HG03378 (cell line): ENCODE results near the gene POU2F2.

Experiments used
- ATAC-seq: cut with Tn5 transposase; IDR thresholded peaks from one replicate; pipeline ENCODE4 v1.9.1; 2021; ENCODE audit warnings: mild to moderate bottlenecking, moderate library complexity; ENCODE audit not compliant: unreplicated experiment

The POU2F2 gene

DNA sequence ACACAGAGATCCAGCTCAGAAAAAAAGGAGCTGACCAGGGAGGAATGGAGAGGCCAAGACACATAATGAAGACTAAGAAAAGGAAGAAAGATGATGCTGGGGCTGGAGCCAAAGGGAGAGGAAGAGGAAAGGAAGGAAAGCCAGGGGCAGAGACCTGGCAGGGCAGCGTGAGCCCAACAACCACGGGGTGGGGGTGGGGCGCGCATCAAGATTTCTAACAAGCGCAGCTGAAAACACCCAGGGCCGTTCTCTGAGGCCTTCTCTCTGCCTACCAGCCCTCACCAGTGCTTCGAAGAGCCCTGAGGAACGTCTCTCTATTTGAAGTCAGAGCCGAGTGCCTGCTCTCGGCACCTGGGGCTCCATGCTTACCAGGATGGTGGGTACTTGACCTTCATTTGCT, 23.6 kb upstream of the POU2F2 start:
- no peak for ATAC-seq

DNA sequence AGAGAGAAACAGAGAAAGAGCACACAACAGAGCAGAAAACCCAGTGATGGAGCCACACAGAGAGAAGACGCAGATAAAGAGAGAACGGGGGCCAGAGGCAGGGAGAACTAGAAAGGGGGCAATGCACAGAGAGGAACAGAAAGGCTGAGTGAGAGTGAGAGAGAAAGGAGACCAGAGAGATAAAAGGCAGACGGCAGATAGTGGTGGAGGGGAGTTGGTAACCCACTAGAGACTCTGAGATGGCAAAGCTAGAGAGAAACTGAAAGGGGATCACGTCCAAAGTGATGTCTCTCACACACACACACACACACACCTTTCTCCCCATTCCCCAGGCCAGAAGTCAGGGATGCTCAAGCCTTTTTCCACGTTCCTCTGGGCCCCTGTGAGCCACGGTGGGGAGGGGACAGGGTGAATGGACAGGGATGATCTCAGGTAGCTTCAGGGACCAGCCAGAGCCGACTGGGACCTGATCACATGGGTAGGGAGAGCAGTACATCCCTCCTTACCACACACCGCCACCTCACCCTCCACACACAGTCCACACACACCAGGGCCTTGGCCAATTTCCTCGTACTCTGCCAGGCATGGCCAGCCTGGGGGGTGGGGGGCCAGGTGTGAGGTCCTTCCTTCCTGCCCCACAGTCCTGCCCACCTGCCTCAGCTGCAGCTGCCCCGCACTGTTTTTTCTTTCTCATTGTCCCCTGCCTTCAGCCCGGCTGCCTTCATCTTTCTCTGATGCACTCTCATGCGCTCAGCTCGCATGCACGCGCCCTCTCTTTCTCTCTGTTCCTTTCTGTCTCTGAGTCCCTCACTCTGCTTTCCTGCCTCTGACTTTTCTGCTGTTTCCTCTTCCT, 22.5 kb upstream of the POU2F2 start:
- no peak for ATAC-seq

DNA sequence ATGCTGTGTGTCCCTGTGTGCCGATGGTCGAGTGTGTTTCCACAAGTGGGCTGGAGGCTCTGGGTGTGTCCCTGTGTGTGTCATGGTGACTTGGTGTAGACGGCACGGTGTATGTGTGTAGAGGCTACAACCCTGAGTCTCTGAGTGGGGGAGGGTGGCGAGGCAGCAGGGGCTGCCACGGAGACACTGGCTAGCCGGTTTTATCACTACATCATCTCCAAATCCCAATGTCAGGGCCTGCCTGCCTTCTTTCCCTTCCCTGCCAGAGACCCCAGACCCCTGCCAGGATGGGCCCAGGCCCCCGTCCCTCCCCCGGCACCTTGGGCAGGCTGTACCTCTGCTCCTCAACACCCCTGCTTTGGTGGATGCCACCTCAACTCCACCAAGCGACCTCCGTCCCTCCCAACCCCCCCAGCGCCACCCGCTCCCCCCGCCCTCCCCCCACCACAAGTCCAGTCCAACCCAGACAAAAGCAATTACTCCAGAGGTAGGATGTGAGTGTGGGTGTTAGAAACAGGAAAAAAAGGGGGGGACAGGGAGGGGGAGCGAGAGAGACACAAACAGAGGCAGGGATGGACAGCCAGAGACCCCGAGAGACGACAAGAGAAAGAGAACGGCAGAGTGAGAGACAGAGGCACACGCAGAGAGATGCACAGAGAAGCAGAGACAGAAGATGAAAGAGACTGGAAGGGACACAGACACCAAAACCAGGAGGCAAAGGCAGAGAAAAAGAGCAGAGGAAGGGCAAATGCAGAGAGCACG, 21.6 kb upstream of the POU2F2 start:
- no peak for ATAC-seq

DNA sequence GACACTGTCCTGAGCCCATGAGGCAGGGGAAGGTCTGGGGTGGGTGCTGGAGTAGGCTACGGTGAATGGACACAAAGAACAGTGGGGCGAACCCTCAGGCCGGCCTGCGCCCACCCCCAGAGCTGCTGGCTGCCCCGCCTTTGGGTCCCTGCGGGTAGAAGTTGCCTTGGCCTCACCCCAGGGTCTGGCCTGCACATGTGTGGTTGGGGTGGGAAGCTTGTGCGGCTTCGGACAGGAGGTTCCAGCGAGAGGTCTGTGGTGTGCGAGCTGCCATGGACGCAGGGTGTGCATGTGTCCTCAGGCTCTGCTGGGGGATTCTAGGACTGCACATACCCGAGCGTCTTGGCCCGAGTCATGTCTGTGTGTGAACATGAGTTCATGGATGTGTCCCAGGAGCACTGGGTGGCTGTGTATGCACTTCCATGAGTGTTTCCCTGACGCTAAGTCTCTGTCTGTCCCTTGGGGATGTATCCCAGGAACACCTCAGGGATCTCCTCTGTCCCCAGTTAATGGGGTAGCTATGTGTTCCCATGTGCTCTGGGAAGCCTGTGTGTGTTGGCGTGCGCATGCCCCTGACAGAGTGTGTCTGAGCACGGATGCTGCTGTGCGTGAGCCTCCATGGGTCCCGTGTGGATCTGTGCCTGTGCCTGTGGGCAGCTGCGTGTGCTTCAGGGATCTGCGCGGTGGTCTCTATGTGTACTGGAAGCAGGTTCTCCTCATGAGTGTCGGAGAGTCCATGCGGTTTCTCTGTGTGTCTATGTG, 20.8 kb upstream of the POU2F2 start:
- ATAC-seq, result no peak

DNA sequence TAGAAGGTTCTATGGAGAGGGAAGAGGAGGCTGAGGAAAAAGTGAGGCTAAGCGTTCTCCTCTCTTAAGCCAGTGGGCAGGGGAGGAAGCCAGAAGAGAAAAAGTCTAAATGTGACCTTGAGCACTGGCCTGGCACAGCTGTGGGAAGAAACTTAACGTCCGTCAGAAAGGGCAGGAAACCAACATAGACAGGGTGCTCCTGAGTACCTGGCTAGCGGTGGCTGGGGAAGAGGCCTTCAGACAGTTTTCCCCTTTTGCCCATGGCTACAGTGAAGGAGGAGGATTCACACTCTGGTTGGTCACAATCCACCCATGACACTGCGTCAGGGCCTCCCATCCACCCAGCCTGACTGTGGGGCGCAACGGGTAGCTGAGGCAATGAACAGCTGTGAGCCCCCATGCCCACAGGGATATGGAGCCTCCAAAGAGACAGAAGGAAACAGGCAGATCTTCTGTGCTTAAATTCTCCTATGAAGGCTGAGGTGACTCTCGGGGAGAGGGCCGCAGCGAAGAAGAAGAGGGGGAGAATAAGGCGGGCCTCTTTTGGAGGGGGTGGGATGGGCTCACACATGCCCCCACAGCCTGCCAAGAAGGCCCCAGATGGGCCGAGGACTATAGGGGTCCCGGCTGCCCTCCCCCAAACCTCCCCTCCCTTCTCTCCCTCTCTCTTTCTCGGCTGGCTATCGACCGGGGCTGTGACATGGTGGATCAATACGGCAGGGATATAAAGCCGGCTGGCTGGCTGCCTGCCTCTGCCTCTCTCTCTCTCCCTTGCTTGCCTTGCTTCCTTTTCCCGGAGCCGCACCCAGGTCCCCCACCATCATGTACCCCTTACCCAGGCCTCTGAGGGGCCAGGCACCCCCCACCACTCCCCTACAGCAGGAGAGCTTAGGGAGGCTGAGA, 19.8 kb upstream of the POU2F2 start:
- ATAC-seq, result no peak

DNA sequence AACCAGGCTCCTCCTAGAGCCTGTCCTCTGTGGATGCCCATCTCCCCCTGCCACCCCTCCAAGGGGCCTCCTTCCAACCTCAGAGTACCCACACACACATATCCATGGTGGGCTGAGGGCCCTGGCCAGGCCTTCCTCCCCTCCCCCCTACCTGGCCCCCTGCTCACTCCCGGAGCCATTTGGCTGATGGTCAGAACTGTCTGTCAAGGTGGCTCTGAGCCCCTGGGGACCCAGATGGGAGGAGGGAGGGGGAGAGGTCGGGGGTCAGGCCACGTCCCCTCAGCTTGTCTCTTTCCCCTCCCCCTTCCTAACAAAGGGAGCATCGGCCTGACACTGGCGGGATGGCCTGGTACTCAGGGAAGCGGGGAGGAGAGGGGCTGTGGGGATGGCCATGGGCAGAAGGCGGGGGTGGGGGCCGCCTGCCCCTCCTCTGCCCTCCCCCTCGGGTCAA, 18.7 kb upstream of the POU2F2 start:
- ATAC-seq, result no peak

DNA sequence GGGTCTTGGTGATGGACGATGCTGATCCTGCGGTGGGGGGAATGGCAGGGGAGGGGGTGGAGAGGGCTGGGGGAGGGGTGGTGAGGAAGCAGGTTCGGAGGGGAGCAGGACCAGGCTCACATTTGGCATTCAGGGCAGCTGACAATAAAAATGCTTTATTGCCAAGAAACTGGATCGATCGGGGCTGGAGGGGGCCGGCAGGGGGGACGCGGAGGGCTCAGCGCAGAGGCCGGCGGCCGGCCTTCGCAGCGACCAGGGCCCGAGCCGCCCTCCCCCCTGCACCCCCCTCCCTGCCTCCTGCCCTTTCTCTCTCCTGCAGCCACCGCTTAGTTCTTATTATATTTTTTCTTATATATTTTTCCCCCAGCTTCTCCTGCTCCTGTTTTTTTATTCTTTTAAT, 18.1 kb upstream of the POU2F2 start:
- ATAC-seq, result no peak

DNA sequence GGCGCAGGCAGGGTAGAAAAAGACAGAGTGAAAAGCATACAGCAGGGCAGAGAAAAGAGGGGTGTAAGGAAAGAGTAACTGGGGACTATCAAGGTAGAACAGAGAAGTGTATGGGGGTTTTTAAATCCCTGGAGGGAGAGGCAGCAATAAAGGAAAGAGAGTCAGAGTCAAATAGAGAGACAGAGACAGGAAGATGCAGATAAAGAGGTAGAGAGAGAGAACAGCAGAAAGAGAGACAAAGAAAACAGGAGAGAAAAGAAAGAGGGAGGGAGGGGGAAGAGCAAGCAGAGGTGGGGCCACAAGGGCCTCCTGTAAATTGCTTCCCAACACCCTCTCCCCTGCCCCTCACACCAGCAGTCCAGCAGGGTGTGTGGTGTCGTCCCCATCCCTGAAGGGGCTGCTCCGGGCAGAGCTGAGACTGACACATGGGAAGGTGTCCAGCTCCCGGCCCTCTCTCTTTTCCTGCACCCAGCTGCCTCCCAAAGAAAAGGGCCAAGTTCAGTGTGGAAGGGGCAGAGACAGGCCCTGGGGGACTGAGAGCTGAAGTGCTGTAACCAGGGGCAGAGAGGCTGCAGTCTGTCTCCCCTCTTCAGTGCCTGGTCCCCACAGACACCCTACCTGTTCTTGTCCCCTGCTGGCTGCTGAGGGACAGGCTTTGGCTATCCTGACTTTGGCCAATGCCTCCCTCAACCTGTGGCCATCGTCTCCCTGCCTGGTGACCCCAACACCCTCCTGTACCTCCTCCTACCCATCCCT, 17.4 kb upstream of the POU2F2 start:
- ATAC-seq, result no peak

DNA sequence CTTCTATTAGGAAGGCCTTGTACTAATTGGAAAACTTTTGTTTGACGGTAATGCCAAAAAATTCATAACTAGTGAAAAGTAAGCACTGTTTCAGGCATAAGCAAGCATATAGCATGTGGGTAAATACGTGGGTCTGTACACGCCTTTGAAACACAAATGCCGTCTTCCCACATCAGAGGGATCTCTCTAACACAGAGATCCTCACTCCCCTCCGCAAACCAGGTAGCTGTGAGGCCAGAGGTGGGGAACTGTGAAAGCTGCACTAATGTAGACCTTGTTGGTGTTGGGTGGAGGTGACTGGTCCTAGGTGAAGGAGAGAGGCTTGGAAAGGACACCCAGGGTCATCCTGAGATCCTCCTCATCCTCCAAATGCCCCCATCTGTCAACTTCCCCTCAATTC, 16.0 kb upstream of the POU2F2 start:
- ATAC-seq, result no peak

DNA sequence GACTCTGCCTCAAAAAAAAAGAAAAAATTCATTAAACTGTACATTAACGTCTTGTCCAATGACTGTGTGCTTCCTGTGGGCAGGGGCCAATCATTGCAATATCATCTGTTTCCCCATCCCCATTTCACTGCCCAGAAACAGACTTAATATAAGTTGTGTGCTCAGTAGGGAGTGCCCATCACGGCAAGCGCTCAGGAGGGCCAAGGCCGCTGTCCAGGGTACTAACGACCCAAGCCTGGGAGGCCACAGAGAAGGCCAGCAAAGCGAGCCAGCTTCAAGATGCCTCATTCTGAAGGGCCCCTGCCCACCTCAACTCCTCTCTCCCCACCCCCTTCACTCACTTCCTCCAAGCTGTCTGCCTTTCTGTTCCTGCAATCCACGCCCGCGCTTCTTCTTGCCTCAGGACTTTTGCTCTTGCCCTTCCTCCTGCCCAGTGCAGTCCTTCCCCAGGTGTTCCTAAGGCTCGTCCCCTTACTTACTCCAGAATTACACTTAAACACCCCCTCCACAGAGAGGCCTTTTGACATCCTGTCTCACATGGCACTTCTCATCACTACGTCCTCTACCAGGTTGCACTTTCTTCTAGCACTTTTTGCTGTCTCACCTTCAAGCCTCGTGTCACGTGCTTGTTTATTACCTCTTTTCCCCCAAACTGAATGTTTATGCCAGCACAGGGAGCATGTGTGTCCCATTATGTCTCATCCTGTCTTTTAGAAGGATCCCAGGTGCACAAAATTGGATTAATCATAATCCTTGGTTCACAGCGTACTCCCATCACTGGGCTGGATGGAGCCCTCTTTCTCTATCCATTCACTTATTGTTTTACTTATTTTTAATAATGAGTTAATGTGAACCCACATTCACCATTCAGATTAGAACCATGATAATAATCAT, 11.3 kb upstream of the POU2F2 start:
- no peak for ATAC-seq

DNA sequence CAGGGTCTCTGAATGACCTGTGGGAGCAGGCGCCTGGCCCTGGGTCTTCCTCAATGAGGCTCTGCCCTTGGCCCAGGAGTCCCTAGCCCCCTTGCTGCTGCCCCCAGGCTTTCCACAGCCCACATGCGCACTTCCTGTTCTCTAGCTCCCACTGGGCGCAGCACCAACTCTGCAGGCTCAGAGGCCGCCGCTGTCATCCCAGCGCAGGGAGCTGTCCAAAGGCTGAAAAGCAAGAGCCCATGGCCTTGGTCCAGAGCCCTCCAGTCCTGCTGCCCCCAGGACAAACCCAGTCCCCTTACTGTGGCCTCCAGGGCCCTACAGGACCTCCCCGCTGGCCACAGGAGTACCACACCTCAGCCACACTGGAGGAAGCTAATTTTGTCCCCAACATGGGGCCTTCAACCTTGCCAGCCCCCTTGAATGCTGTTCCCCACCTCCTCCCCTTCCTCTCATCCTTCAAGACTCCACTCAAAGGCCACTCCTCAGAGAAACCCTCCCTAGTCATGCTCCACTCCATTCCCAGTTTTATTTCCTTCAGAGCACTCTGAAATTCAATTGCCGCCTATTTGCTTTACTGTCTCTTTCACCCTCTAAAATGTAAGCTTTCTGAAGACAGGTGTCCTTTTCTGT, 8.0 kb upstream of the POU2F2 start:
- ATAC-seq, result no peak

DNA sequence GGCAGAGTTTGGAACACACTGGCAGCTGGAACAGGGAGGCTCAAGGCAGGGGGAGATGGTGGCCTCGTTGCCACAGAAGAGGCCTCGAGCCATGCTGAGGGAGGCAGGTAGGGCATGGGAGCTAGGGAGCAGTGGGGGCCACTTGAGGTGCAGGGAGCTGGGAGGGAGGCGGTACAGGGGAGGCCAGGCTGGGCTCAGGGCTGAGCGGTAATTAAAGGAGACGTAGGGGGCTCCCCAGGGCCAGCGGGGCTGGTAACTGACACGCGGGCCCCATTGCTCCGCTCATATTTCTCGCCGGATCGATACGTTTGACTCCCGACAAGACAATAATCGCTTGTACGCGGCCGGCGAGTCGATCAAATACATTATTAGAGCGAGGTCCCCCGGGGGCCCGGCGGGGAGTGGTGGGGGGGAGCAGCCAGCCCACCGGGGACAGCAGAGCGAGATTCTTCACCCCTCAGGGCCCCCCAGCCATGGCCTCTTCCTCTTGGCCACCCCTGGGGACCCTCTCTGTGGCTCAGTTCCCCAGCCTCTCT, 2.4 kb upstream of the POU2F2 start:
- no peak for ATAC-seq

DNA sequence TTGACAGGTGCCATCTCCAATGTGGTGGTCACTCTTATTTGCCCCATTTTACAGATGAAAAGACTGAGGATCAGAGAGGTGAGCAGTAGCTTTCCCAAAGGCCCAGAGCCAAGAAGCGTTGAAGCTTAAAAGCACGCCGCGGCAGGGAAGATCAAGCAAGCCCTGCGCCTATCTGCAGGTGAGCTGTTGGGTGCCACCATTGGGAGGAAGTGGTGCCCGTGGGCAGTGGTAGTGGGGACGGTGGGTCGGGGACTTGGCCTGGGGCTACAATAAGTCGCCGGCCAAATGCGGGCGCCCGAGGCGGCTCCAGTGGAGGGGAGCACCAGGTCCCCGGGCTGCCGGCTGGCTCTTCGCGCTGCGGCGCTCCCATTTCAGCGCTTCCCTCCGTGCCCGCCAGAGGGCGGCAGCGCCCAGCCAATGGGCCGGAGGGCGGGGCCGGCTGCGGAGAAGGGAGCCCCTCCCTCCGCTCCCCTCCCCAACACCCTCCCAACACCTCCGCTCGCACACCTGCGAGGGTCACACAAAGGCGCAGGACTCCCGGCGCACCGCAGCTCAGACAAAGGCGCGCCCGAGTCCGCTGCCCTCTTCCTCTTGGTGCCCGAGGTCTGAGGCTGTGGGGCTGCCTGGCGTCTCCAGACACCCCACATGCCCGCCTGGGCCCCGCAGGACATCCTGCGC, 744 bp upstream of the POU2F2 start:
- ATAC-seq, result no peak

DNA sequence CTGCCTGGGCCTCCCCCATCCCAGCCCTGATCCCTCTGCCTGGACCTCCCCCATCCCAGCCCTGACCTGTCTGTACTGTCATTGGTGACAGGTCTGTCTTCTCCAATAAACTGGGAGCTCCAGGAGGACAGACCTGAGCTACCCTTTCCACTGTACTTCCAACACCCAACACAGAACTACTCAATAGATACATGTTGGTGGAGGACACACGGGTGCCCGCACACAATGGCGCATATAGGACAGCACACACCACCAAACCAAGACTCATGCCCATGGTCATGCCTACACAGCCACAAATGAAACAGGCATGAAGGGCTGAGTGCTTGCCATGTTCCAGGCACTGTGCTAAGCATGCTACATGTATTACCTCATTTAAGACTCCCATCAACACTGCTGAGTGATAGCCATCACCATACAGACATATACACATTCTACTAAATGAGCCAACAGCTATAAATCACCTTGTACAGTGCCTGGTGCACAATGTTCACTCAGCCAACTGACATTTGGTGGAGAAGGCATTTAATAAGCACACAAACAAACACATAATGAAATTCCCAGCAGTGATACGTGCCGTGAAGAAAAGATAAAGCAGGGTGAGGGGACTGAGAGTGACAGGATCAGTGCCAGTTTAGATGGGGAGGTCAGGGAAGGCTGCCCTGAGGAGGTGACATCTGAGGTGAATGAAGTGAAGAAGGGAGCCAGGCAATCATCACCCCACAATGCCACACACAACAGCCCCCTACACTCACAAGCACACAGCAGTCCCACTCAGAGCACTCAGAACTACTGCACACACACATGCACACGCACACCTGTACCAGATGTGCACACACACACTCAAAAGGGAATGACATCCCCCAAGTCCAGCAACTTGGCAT, 857 bp downstream of the POU2F2 start:
- ATAC-seq, result no peak

DNA sequence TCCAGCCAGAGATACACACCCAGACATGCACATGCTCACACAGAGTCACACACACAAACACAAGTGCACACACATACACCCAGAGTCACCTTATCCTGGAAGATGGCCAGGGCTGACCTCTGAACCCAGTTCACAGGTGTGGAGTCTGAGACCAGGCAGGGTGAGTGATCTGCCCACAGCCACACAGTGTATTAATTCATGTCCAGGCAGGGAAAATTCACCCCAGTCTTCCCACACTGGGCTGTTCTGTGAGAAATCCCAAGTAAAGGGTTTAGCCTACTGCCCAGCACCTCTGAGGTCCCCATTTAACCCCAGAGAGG, 2.0 kb downstream of the POU2F2 start:
- ATAC-seq, result no peak

DNA sequence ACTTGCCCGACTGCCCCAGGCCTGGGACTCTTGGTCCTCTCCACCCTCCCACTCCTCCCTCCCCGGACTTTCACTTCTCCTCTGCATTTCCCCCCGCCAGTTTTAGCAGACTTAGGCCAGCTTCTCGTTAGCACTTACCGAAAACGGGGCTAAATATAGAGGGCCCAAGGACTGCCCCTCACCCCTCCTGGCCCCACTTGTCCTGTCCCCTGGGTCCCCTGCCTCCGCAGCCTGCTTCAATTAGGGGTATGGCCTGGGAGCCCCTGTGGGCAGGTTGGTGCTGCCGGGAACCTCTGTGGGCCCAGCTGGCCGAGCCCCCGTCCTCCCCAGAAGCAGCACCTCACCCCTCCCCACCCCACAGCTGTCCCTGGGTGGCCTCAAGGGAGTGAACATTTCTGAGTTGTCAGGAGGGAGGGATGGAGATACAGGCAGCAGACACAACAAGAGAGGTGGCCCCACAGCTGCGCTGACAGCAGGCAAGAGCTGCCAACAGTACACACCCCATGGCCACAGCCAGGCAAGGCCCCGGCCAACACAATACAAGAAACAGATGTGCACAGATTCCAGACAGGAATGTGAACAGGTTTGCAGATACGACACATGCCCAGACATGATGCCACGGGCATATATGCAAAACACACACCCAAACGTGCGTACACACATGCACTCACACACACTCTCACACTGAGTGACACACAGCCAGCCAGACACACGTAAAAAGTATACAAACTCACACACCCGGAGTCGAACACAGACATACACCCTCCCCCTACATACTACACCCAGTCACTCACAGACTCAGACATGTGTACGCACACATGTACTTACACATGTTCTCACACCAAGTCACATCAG, 2.6 kb downstream of the POU2F2 start:
- peak; percentile 35 for ATAC-seq
